ENCODE data around the gene ORC2.
"Not testable (repeated sequence)": the region's sequence is repeated elsewhere in the genome, so short reads cannot be mapped to it uniquely, and the experiment has no call there.

Gene ORC2

GRCh38 chr2:200963124-200963917, at the start of gene ORC2:
TSS of gene ORC2 (minus strand) at chr2:200963660. CDS start at chr2:200958123, 5,537 bp downstream.
- DNase-seq (ENCODE audit: low spot score): peak; percentile 93

- DNase-seq (ENCODE audit: low spot score): no peak
These were observed 44.9 kb upstream of the ORC2 start for GRCh38 chr2:201008296-201008829.

GRCh38 chr2:201007584-201007998, 44.1 kb upstream of the ORC2 start:
- DNase-seq (ENCODE audit: low spot score): no peak

- no peak for DNase-seq (ENCODE audit: low spot score)
These were observed 43.2 kb upstream of the ORC2 start for GRCh38 chr2:201006704-201007103.

GRCh38 chr2:201004370-201004769, 40.9 kb upstream of the ORC2 start:
- no peak for DNase-seq (ENCODE audit: low spot score)

- DNase-seq (ENCODE audit: low spot score): no peak
These were observed 29.6 kb upstream of the ORC2 start for GRCh38 chr2:200993097-200993496.

- no peak for DNase-seq (ENCODE audit: low spot score)
These were observed 23.7 kb upstream of the ORC2 start for GRCh38 chr2:200987137-200987536.

GRCh38 chr2:200985799-200986198, 22.3 kb upstream of the ORC2 start:
- no peak for DNase-seq (ENCODE audit: low spot score)

- DNase-seq (ENCODE audit: low spot score): no peak
These were observed 13.2 kb upstream of the ORC2 start for GRCh38 chr2:200976710-200977109.

- no peak for DNase-seq (ENCODE audit: low spot score)
These were observed 12.2 kb upstream of the ORC2 start for GRCh38 chr2:200975672-200976071.

GRCh38 chr2:200970057-200970456, 6.6 kb upstream of the ORC2 start:
- DNase-seq (ENCODE audit: low spot score): not testable (repeated sequence)

GRCh38 chr2:200968735-200969134, 5.3 kb upstream of the ORC2 start:
- DNase-seq (ENCODE audit: low spot score): no peak

- DNase-seq (ENCODE audit: low spot score): no peak
These were observed 4.7 kb upstream of the ORC2 start for GRCh38 chr2:200968162-200968561.

GRCh38 chr2:200966770-200967169, 3.3 kb upstream of the ORC2 start:
- DNase-seq (ENCODE audit: low spot score): no peak

GRCh38 chr2:200964498-200964897, 1.0 kb upstream of the ORC2 start:
- no peak for DNase-seq (ENCODE audit: low spot score)

- DNase-seq (ENCODE audit: low spot score): not testable (repeated sequence)
These were observed 425 bp upstream of the ORC2 start for GRCh38 chr2:200963918-200964252.

GRCh38 chr2:200962811-200963123, 693 bp downstream of the ORC2 start:
- no peak for DNase-seq (ENCODE audit: low spot score)

GRCh38 chr2:200961674-200962073, 1.8 kb downstream of the ORC2 start:
- DNase-seq (ENCODE audit: low spot score): no peak

- no peak for DNase-seq (ENCODE audit: low spot score)
These were observed 13.1 kb downstream of the ORC2 start for GRCh38 chr2:200950378-200950777.

GRCh38 chr2:200945395-200945729, 18.1 kb downstream of the ORC2 start:
- DNase-seq (ENCODE audit: low spot score): no peak

- DNase-seq (ENCODE audit: low spot score): peak; percentile 38
These were observed 18.7 kb downstream of the ORC2 start for GRCh38 chr2:200944467-200945394.

GRCh38 chr2:200943527-200944105, 19.8 kb downstream of the ORC2 start:
- DNase-seq (ENCODE audit: low spot score): no peak

- DNase-seq (ENCODE audit: low spot score): no peak
These were observed 23.6 kb downstream of the ORC2 start for GRCh38 chr2:200939832-200940231.
